ENCODE results near the gene DUX4.
"Not testable (repeated sequence)": the region's sequence is repeated elsewhere in the genome, so short reads cannot be mapped to it uniquely, and the experiment has no call there.

DNA sequence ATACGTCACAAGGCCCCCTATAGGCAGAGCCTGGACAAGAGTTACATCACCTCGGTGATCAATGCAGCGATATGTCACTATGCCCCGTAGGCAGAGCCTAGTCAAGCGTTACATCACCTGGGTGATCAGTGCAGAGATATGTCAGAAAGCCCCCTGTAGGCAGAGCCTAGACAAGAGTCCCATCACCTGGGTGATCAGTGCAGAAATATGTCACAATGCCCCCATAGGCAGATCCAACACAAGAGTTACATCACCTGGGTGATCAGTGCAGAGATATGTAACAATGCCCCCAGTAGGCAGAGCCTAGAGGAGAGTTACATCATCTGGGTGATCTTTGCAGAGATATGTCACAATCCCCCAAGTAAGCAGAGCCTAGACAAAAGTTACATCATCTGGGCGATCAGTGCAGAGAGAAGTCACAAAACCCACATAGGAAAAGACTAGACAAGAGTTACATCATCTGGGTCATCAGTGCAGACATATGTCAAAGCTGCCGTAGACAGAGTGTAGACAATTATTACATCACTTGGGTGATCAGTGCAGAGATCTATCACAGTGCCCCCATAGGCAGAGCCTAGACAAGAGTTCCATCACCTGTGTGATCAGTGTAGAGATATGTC lies 8.0 kb downstream of the DUX4 start:
- not testable (repeated sequence) for TF ChIP-seq USF2 (IDR thresholded peaks at IDR 0.05; ENCODE audit: low read depth, low read length); USF2 (CRISPR knock-in tag; IDR thresholded peaks at IDR 0.05; ENCODE audit: borderline replicate concordance); MBNL3 (CRISPR knock-in tag; conservative IDR thresholded peaks at IDR 0.05); BCL6 (CRISPR knock-in tag; IDR thresholded peaks at IDR 0.05)
- TF ChIP-seq, protein P1, sequence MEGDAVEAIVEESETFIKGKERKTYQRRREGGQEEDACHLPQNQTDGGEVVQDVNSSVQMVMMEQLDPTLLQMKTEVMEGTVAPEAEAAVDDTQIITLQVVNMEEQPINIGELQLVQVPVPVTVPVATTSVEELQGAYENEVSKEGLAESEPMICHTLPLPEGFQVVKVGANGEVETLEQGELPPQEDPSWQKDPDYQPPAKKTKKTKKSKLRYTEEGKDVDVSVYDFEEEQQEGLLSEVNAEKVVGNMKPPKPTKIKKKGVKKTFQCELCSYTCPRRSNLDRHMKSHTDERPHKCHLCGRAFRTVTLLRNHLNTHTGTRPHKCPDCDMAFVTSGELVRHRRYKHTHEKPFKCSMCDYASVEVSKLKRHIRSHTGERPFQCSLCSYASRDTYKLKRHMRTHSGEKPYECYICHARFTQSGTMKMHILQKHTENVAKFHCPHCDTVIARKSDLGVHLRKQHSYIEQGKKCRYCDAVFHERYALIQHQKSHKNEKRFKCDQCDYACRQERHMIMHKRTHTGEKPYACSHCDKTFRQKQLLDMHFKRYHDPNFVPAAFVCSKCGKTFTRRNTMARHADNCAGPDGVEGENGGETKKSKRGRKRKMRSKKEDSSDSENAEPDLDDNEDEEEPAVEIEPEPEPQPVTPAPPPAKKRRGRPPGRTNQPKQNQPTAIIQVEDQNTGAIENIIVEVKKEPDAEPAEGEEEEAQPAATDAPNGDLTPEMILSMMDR (CRISPR knock-in tag; IDR thresholded peaks at IDR 0.05), result not testable (repeated sequence)

Data from HepG2 (cell line).